ENCODE measurements around the gene PIK3C2B.
A peak's percentile ranks its signal among the peaks of the same experiment; 100 is the strongest.
"Not testable (repeated sequence)": the region's sequence is repeated elsewhere in the genome, so short reads cannot be mapped to it uniquely, and the experiment has no call there.

The PIK3C2B gene

DNA sequence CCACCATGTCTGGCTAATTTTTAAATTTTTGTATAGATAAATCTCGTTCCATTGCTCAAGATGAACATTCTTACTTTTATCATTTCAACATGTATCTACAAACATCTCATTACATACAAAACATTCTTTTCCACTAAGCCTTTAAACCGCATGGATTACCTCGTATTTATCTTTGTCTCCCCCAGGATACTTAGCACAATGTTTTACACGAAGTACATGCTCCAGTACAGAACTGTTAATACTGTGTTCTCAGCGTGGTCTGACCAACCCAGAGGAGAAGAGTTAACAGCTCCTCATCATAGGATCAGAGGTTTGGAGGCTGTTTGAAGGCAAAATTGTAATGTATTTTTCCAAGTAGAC lies 7.4 kb downstream of the PIK3C2B start:
- no peaks in the 10 kb centered on the region for H3K27me3 Mint-ChIP-seq (ENCODE audit: low read depth)
- no peak overlapping the region for H3K27ac Mint-ChIP-seq
- H3K4me3 Mint-ChIP-seq = no peak overlapping the region
- peaks cover 30% of the 10 kb centered on the region for H3K4me1 Mint-ChIP-seq
- peaks cover 3% of the 10 kb centered on the region for H3K36me3 Mint-ChIP-seq (ENCODE audit: low read depth)
- TF ChIP-seq, protein P1, sequence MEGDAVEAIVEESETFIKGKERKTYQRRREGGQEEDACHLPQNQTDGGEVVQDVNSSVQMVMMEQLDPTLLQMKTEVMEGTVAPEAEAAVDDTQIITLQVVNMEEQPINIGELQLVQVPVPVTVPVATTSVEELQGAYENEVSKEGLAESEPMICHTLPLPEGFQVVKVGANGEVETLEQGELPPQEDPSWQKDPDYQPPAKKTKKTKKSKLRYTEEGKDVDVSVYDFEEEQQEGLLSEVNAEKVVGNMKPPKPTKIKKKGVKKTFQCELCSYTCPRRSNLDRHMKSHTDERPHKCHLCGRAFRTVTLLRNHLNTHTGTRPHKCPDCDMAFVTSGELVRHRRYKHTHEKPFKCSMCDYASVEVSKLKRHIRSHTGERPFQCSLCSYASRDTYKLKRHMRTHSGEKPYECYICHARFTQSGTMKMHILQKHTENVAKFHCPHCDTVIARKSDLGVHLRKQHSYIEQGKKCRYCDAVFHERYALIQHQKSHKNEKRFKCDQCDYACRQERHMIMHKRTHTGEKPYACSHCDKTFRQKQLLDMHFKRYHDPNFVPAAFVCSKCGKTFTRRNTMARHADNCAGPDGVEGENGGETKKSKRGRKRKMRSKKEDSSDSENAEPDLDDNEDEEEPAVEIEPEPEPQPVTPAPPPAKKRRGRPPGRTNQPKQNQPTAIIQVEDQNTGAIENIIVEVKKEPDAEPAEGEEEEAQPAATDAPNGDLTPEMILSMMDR (IDR thresholded peaks at IDR 0.05; ENCODE audit: unreplicated experiment in 3 of 3) = no peak
- no peaks in the 10 kb centered on the region for H3K9me3 Mint-ChIP-seq

DNA sequence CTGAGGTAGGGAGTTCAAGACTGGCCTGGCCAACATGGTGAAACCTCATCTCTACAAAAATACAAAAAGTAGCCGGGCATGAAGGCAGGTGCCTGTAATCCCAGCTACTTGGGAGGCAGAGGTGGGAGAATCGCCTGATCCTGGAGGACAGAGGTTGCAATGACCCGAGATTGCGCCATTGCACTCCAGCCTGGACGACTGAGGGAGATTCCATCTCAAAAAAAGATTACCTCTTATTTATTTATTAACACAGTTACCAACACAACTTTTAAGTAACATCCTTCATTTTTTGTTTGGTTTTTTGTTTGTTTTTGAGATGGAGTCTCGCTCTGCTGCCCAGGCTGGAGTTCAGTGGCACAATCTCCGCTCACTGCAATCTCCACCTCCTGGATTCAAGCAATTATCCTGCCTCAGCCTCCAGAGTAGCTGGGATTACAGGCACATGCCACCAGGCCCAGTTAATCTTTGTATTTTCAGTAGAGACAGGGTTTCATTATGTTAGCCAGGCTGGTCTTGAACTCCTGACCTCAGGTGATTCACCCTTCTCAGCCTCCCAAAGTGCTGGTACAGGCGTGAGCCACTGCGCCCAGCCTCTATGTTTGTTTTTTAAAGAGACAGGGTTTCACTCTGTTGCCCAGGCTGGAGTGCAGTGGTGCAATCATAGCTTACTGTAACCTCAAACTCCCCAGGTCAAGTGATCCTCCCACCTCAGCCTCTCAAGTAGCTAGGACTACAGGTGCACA lies 7.9 kb downstream of the PIK3C2B start:
- H3K36me3 Mint-ChIP-seq (ENCODE audit: low read depth); H3K4me3 Mint-ChIP-seq; H3K27ac Mint-ChIP-seq; H3K9me3 Mint-ChIP-seq; H3K27me3 Mint-ChIP-seq (ENCODE audit: low read depth): not testable (repeated sequence)
- H3K4me1 Mint-ChIP-seq = peaks cover 30% of the 10 kb centered on the region

DNA sequence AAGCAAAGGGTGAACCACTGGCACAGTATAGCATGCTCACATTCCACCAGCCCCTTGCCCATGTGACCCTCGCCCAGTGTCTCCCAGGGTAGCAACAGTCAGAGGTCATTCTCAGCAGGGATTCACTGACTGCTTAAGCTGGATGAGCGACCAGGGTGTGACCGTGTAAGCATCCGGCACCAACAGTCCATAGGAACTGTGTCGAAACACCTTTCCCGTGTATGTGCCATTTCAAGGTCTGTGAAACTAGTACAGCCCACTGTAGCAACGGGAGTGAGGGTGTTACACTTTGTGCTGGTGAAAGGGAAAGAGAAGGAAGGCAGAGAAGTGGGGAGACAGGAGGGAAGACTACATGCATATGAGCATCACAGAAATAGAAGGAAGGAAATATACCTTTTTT lies 10.8 kb downstream of the PIK3C2B start:
- TF ChIP-seq, protein P1 (IDR thresholded peaks at IDR 0.05; ENCODE audit: unreplicated experiment in 3 of 3) = no peak
- Mint-ChIP-seq H3K4me3 (no peak overlapping the region), H3K36me3 (ENCODE audit: low read depth) (peaks cover 3% of the 10 kb centered on the region), H3K27ac (peak overlapping the region in 1 of 3 experiments; percentile 41), H3K27me3 (ENCODE audit: low read depth) (peaks cover 5% of the 10 kb centered on the region), H3K9me3 (no peaks in the 10 kb centered on the region), H3K4me1 (peaks cover 58% of the 10 kb centered on the region)

DNA sequence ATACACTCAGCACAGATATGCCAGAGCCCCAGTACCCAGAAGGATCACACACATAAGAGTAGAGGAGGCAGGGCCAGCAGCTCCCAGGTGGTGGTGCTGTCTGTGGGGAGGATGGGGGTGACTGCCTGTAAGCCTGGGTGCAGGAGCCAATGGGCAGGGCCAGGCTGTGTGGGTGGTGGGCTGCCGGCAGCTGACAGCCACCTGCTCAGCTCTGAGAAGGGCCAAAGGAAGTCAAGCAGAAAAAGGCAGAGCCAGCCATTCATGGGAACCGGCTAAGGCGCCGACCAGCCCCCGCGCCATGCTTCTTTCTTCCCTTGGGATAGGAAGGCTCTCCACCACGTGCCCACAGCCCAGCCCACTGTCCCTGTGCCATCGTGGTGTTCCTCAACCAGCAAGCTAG lies 14.1 kb downstream of the PIK3C2B start:
- Mint-ChIP-seq H3K36me3 (ENCODE audit: low read depth) (no peaks in the 10 kb centered on the region), H3K4me3 (no peak overlapping the region), H3K9me3 (no peaks in the 10 kb centered on the region), H3K4me1 (peaks cover 83% of the 10 kb centered on the region), H3K27ac (peak overlapping the region; percentile 30 to 94 (median 52)), H3K27me3 (ENCODE audit: low read depth) (peaks cover 5% of the 10 kb centered on the region)
- TF ChIP-seq, protein P1 (IDR thresholded peaks at IDR 0.05; ENCODE audit: unreplicated experiment in 3 of 3) = no peak

DNA sequence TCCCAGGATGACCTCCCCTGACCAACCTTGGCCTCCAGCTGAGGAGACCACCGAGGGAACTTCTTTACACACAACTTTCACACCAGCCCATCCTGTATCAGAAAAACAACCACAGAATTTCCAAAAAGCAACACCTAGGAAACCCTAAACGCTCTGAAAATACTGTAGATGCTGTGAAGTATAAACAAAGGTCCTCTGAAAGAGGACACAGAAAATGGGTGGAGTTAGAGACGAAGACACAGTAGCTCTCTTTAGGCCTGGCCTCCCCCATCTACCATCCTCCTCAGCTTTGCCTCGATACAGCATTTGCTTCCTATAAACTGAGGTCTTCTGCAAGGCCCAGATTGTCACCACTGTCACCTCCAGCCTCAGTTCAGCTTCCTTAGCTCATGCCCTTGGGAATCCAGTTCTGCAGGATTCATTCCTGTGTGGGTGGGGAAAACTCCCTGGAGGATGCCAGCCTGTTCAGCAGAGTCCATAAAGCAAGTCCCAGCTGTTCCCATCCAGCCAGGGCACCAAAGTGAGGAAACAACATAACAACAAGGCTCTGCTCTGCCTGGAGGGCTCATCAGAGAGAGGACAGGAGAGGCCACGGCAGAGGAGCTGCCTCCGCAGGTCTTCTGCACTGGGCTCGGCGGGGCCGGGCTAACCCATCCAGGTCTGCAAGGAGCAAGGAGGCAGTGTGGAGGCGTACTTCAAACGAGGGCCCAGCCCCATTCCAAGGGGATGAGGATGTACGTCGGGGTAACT lies 15.0 kb downstream of the PIK3C2B start:
- TF ChIP-seq, protein P1 (IDR thresholded peaks at IDR 0.05; ENCODE audit: unreplicated experiment in 3 of 3) = no peak
- Mint-ChIP-seq H3K36me3 (ENCODE audit: low read depth) (no peaks in the 10 kb centered on the region), H3K27ac (peak overlapping the region; percentile 52 to 94 (median 83)), H3K4me3 (peak overlapping the region in 2 of 3 experiments; percentile 27 to 67), H3K27me3 (ENCODE audit: low read depth) (peaks cover 5% of the 10 kb centered on the region), H3K9me3 (no peaks in the 10 kb centered on the region), H3K4me1 (peaks cover 84% of the 10 kb centered on the region)

DNA sequence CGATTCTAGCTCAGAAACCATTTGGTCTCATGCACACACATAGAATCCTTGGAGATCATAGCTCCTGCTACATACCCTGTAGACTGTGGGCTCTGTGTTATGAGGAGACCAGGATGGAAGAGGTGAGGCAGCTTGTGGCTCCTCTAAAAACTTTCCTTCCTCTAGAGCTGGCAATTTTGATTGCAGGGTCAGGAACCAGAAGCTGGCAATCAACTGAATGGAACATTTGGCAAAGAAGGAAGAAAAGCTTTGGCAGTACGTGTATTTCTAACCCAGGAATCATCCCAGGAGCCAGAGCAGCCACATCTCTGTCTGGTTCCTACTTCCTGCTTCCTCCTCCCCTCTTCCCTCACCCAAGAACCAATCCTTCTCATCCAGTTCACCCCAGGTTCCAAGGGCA lies 15.7 kb downstream of the PIK3C2B start:
- TF ChIP-seq, protein P1 (IDR thresholded peaks at IDR 0.05; ENCODE audit: unreplicated experiment in 3 of 3) = no peak
- H3K4me1 Mint-ChIP-seq = peaks cover 88% of the 10 kb centered on the region

More for the DNA sequence above, 15.7 kb downstream of the PIK3C2B start:
- H3K27ac Mint-ChIP-seq = peak overlapping the region; percentile 48 to 57 (median 49)
- H3K9me3 Mint-ChIP-seq = no peaks in the 10 kb centered on the region
- H3K27me3 Mint-ChIP-seq (ENCODE audit: low read depth) = peaks cover 5% of the 10 kb centered on the region
- H3K36me3 Mint-ChIP-seq (ENCODE audit: low read depth) = no peaks in the 10 kb centered on the region
- H3K4me3 Mint-ChIP-seq = peak overlapping the region in 1 of 3 experiments; percentile 2
